Amniotic stem cell (primary cell): ENCODE data around the gene MISP3.

Source experiments
- DNase-seq: peaks from one replicate; lab custom pipeline; 2025; lab: John Stamatoyannopoulos, UW

MISP3 gene

GRCh38 chr19:14122924-14123323, 50.3 kb downstream of the MISP3 start:
- no peak for DNase-seq
